ENCODE results near the gene VAV2.

Gene VAV2

DNA sequence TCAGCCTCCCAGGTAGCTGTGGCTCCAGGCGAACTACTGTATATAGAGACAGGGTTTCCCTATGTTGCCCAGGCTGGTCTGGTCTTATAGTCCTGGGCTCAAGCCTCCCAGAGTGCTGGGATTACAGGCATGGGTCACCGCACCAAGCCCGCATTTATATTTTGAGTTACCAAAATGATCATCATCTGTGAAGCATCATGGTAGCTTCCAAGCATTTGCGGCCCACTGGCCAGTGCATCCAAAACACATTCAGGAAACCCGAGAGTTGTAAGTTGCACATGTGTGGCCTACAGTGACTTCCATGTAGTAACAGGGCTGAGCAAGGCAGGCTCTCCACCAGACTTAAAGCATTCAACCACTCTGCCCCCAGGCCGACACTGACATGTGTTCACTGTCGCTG is 35.4 kb upstream of the VAV2 start:
- Histone ChIP-seq H3K4me2 (ENCODE audit: low read length) (no peak overlapping the region), H3K27me3 (ENCODE audit: control insufficient read depth, insufficient read depth, low read length) (no peaks in the 10 kb centered on the region), H2AFZ (no peak overlapping the region), H3K4me3 (ENCODE audit: low read depth, low read length) (no peak overlapping the region), H3K9ac (no peak overlapping the region), H3K36me3 (ENCODE audit: control insufficient read depth, insufficient read depth, low read length) (no peaks in the 10 kb centered on the region), H3K4me1 (no peaks in the 10 kb centered on the region), H3K27ac (no peak overlapping the region), H3K79me2 (no peaks in the 10 kb centered on the region), H3K9me3 (ENCODE audit: control insufficient read depth, low read length) (no peaks in the 10 kb centered on the region)
- TF ChIP-seq, protein P1, sequence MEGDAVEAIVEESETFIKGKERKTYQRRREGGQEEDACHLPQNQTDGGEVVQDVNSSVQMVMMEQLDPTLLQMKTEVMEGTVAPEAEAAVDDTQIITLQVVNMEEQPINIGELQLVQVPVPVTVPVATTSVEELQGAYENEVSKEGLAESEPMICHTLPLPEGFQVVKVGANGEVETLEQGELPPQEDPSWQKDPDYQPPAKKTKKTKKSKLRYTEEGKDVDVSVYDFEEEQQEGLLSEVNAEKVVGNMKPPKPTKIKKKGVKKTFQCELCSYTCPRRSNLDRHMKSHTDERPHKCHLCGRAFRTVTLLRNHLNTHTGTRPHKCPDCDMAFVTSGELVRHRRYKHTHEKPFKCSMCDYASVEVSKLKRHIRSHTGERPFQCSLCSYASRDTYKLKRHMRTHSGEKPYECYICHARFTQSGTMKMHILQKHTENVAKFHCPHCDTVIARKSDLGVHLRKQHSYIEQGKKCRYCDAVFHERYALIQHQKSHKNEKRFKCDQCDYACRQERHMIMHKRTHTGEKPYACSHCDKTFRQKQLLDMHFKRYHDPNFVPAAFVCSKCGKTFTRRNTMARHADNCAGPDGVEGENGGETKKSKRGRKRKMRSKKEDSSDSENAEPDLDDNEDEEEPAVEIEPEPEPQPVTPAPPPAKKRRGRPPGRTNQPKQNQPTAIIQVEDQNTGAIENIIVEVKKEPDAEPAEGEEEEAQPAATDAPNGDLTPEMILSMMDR (IDR thresholded peaks at IDR 0.05): no peak

DNA sequence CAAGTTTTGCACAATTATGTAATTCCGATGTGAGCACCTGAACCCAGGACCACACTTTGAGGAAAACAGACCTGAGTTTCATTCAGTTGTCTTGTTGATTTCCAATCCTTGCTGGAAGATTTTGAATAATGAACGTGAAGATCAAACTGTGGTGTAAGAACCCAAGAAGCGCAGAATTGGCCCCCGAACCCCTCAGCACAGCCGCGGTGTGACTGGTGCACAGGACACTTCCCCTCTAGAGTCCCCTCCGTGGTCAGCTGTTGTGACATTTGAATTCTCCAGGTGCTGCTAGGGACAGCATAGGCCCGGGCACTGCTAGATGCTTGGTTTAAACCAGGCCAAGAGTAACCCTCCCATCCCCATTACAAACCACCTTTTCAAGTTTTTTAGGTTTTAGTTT is 34.9 kb upstream of the VAV2 start:
- TF ChIP-seq, protein P1 (IDR thresholded peaks at IDR 0.05): no peak
- Histone ChIP-seq H2AFZ (no peak overlapping the region), H3K4me1 (no peaks in the 10 kb centered on the region), H3K27me3 (ENCODE audit: control insufficient read depth, insufficient read depth, low read length) (no peaks in the 10 kb centered on the region), H3K4me2 (ENCODE audit: low read length) (no peak overlapping the region), H3K79me2 (no peaks in the 10 kb centered on the region), H3K9ac (no peak overlapping the region), H3K27ac (no peak overlapping the region), H3K9me3 (ENCODE audit: control insufficient read depth, low read length) (no peaks in the 10 kb centered on the region), H3K4me3 (ENCODE audit: low read depth, low read length) (no peak overlapping the region), H3K36me3 (ENCODE audit: control insufficient read depth, insufficient read depth, low read length) (no peaks in the 10 kb centered on the region)

DNA sequence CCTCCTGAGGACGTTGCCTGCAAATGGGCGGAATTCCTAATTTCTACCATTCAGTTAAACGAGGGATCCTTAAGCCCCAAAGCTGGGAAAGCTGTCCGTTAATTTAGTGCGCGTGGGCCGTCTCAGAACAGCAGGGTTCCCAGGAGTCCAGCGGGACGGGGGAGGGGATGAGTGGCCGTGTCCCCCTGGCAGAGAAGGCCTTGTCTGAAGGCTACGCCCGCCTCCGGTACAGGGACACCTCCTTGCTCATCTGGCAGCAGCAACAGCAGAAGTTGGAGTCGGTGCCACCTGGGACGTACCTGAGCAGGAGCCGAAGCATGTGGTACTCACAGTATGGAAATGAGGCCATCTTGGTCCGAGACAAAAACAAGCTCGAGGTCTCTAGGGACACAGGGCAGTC is 34.5 kb upstream of the VAV2 start:
- no peaks in the 10 kb centered on the region for H3K79me2 ChIP-seq
- TF ChIP-seq, protein P1 (IDR thresholded peaks at IDR 0.05): no peak
- no peak overlapping the region for H3K27ac ChIP-seq
- H3K36me3 ChIP-seq (ENCODE audit: control insufficient read depth, insufficient read depth, low read length): no peaks in the 10 kb centered on the region
- H3K9ac ChIP-seq: no peak overlapping the region
- H3K4me3 ChIP-seq (ENCODE audit: low read depth, low read length): no peak overlapping the region
- H3K27me3 ChIP-seq (ENCODE audit: control insufficient read depth, insufficient read depth, low read length): no peaks in the 10 kb centered on the region
- H3K4me2 ChIP-seq (ENCODE audit: low read length): peak overlapping the region; percentile 92
- H2AFZ ChIP-seq: no peak overlapping the region
- no peaks in the 10 kb centered on the region for H3K9me3 ChIP-seq (ENCODE audit: control insufficient read depth, low read length)
- no peaks in the 10 kb centered on the region for H3K4me1 ChIP-seq

DNA sequence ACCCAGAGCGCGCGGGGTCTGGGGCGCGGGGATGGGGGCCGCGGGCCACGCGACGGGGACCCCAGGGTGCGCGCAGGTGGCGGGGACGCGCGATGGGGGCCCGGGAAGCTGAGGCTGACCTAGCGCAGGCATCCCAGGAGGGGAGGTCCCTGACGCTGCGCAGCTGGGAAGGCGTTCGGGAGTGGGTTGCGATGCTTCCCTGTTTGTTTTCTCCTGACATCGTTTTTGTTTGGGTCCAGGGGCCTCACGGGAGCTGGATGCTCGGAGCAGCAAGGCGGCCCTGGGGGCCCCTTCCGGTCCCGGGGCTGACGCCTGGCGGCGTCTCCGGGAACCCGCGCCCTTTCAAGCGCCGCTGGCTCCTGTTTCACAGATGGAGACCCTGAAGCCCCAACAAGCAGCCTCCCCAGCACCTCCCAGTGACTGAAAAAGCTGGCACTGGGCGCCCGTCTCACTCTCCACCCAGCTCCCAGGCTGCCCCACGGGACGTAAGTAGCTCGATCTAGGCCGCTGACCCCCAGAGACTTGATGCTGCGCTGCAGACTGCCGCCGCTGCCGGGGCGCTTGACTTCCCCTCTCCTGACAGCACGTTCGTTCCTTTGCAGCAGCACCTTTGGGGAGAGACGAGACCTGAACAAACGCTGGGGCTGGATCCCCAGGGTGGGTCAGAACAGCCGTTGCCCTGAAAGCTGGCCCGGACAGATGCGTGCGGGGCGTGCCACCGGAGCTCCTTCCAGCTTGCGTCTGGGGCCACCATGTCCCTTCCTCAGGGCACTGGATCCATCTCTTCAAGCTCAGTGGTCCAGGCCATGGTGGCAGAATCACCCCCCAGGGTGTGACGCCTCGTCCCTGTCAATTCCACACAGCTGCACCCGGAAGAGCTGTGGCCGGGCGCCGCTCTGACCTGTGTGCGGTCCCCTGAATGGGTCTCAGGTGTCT is 33.8 kb upstream of the VAV2 start:
- Histone ChIP-seq H3K4me3 (ENCODE audit: low read depth, low read length) (peak overlapping the region; percentile 71), H3K4me2 (ENCODE audit: low read length) (peak overlapping the region; percentile 92), H3K4me1 (no peaks in the 10 kb centered on the region), H3K9ac (peak overlapping the region; percentile 37), H2AFZ (peak overlapping the region; percentile 50), H3K27ac (peak overlapping the region; percentile 51), H3K27me3 (ENCODE audit: control insufficient read depth, insufficient read depth, low read length) (no peaks in the 10 kb centered on the region), H3K9me3 (ENCODE audit: control insufficient read depth, low read length) (no peaks in the 10 kb centered on the region), H3K79me2 (no peaks in the 10 kb centered on the region), H3K36me3 (ENCODE audit: control insufficient read depth, insufficient read depth, low read length) (no peaks in the 10 kb centered on the region)
- TF ChIP-seq, protein P1 (IDR thresholded peaks at IDR 0.05): no peak
